ENCODE results near the gene SLC9B1. TPM values are rescaled to one million over a fixed set of nuclear protein-coding genes. Genes with fewer than 3 reads are reported as not detected.

The SLC9B1 gene
- total RNA-seq, 2 donors from 2014 or later = 1.4 TPM

DNA sequence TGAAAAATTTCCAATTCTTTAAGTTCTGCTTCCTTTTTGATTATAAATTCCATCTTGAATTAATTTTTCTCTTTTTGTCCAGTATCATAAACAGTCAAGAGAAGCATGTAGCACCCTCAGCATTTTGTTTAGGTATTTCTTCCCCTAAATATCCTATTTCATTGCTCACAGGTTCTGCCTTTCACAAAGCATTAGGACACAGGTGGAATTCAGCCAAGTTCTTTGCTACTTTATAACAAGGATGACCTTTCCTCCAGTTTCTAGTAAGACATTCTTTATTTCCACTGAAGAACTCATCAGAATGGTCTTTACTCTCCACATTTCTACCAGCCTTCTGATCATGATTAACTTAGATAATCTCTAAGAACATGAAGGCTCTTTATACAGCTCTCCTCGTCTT, 7.4 kb downstream of the SLC9B1 start:
- no peak overlapping the region for H3K27ac ChIP-seq (ENCODE audit: low read depth, low read length)
- H3K27me3 Mint-ChIP-seq (ENCODE audit: insufficient read depth) = no peaks in the 10 kb centered on the region
- H3K27ac Mint-ChIP-seq = no peak overlapping the region
- H3K4me1 ChIP-seq (ENCODE audit: control insufficient read depth, insufficient read depth, low read length) = no peaks in the 10 kb centered on the region
- H3K36me3 ChIP-seq (ENCODE audit: control insufficient read depth, insufficient read depth, low read length) = no peaks in the 10 kb centered on the region
- H3K4me1 Mint-ChIP-seq = no peaks in the 10 kb centered on the region
- H3K9ac ChIP-seq (ENCODE audit: extremely low read depth, low read length, poor library complexity, severe bottlenecking) = no peak overlapping the region
- no peaks in the 10 kb centered on the region for H3K36me3 Mint-ChIP-seq (ENCODE audit: low read depth)
- H3K4me3 Mint-ChIP-seq = no peak overlapping the region
- no peak for DNase-seq
- no peak overlapping the region for H3K4me3 ChIP-seq (ENCODE audit: low read length)
- H3K9me3 Mint-ChIP-seq = no peaks in the 10 kb centered on the region
- H3K9me3 ChIP-seq (ENCODE audit: control insufficient read depth, low read length) = no peaks in the 10 kb centered on the region
- WGBS, 2 experiments (ENCODE audit: insufficient coverage in 1 of 2, insufficient read length in 1 of 2) = 86 to 91% methylated on average over 1 of the region's 1 CpG
- peaks cover 9% of the 10 kb centered on the region for H3K27me3 ChIP-seq (ENCODE audit: control insufficient read depth, insufficient read depth, low read length, poor library complexity, severe bottlenecking)
- no peak for TF ChIP-seq CTCF (conservative IDR thresholded peaks at IDR 0.05)

DNA sequence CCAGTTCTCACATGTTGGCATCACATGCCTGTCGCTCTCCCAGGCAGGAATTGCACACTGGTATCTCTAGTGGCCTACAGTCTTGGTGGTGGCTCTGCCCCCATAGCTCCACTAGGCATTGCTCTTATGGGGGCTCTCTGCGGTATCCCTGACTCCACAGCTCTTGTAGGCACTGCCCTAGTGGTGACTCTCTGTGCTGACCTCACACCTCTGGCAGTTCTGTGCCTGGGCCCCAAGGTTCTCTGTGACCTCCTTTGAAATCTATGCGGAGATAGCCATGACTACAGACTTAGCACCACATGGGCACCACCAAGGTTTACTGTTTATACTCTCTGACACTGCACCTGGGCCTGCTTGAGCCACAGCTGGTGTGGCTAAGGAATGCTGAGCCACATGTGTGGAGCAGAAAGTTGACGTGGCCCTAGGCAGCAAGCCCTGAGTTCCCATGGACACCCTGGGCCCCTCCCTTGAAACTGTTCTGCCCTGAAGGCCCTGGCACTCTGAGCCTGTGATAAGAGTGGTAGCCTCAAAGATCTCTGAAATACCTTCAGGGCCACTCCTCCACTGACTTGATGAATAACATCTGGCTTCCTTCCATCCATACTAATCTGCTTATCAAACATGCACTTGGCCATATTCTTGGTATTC, 8.0 kb downstream of the SLC9B1 start:
- WGBS, 2 experiments (ENCODE audit: insufficient coverage in 1 of 2, insufficient read length in 1 of 2) = 89 to 94% methylated on average over 3 to 4 of the region's 4 CpGs
- H3K4me3 Mint-ChIP-seq = no peak overlapping the region
- no peaks in the 10 kb centered on the region for H3K27me3 Mint-ChIP-seq (ENCODE audit: insufficient read depth)

GRCh38 chr4:103010804-103011203, 8.7 kb downstream of the SLC9B1 start:
- peaks cover 2% of the 10 kb centered on the region for H3K27me3 Mint-ChIP-seq (ENCODE audit: insufficient read depth)
- no peaks in the 10 kb centered on the region for H3K36me3 Mint-ChIP-seq (ENCODE audit: low read depth)
- H3K9me3 ChIP-seq (ENCODE audit: control insufficient read depth, low read length) = no peaks in the 10 kb centered on the region
- 88% methylated on average over 1 of the region's 1 CpG; no CpG with 5 or more reads in 1 of the 2 experiments for WGBS, 2 experiments (ENCODE audit: insufficient coverage in 1 of 2, insufficient read length in 1 of 2)
- H3K9me3 Mint-ChIP-seq = no peaks in the 10 kb centered on the region
- H3K36me3 ChIP-seq (ENCODE audit: control insufficient read depth, insufficient read depth, low read length) = no peaks in the 10 kb centered on the region
- H3K4me1 Mint-ChIP-seq = no peaks in the 10 kb centered on the region
- no peak overlapping the region for H3K4me3 Mint-ChIP-seq
- no peak for DNase-seq
- H3K27me3 ChIP-seq (ENCODE audit: control insufficient read depth, insufficient read depth, low read length, poor library complexity, severe bottlenecking) = peaks cover 9% of the 10 kb centered on the region
- no peak overlapping the region for H3K27ac ChIP-seq (ENCODE audit: low read depth, low read length)
- no peaks in the 10 kb centered on the region for H3K4me1 ChIP-seq (ENCODE audit: control insufficient read depth, insufficient read depth, low read length)
- H3K9ac ChIP-seq (ENCODE audit: extremely low read depth, low read length, poor library complexity, severe bottlenecking) = no peak overlapping the region
- no peak for TF ChIP-seq CTCF (conservative IDR thresholded peaks at IDR 0.05)
- no peak overlapping the region for H3K4me3 ChIP-seq (ENCODE audit: low read length)
- H3K27ac Mint-ChIP-seq = no peak overlapping the region

More for the DNA sequence above, 8.0 kb downstream of the SLC9B1 start:
- Mint-ChIP-seq H3K36me3 (ENCODE audit: low read depth) (no peaks in the 10 kb centered on the region), H3K27ac (no peak overlapping the region), H3K9me3 (no peaks in the 10 kb centered on the region), H3K4me1 (no peaks in the 10 kb centered on the region)
- peak; percentile 55 for DNase-seq
- Histone ChIP-seq H3K9ac (ENCODE audit: extremely low read depth, low read length, poor library complexity, severe bottlenecking) (no peak overlapping the region), H3K27me3 (ENCODE audit: control insufficient read depth, insufficient read depth, low read length, poor library complexity, severe bottlenecking) (peaks cover 9% of the 10 kb centered on the region), H3K4me1 (ENCODE audit: control insufficient read depth, insufficient read depth, low read length) (no peaks in the 10 kb centered on the region), H3K9me3 (ENCODE audit: control insufficient read depth, low read length) (no peaks in the 10 kb centered on the region), H3K4me3 (ENCODE audit: low read length) (no peak overlapping the region), H3K27ac (ENCODE audit: low read depth, low read length) (no peak overlapping the region), H3K36me3 (ENCODE audit: control insufficient read depth, insufficient read depth, low read length) (no peaks in the 10 kb centered on the region)
- peak; percentile 35 for TF ChIP-seq CTCF (conservative IDR thresholded peaks at IDR 0.05)

Data from endodermal cell (in vitro differentiated cells).